Measurements from ENCODE around the gene NAV2.

- no peak for TF ChIP-seq CTCF (IDR thresholded peaks at IDR 0.05)
- TF ChIP-seq POLR2A (IDR thresholded peaks at IDR 0.05) = no peak
These were observed 99.5 kb downstream of the NAV2 start for GRCh38 chr11:19812096-19812495.

Data from testis (tissue), 2 donors.